ENCODE results near the gene OSBPL3. TPM values are rescaled to one million over a fixed set of nuclear protein-coding genes. Genes with fewer than 3 reads are reported as not detected.

The OSBPL3 gene
- total RNA-seq, 1 experiment from 2014 or later: 11.6 TPM

- no TSS peak for BruUV-seq (replicated peaks)
- no peaks in the 10 kb centered on the region for H3F3A ChIP-seq (ENCODE audit: low read length, unreplicated experiment)
- CTCF ChIA-PET: no interaction called here
- intact Hi-C loops (cut with micrococcal nuclease): loop anchor here (2.0 to 5.0 kb wide), 2 partner anchors 27 to 93 kb away; no protein-coding TSS in a partner anchor
- POLR2A ChIA-PET (ENCODE audit: unreplicated experiment): no interaction called here
- H3K27ac ChIP-seq (ENCODE audit: low read length): no peak overlapping the region
- H3K36me3 ChIP-seq (ENCODE audit: low read depth, low read length): no peaks in the 10 kb centered on the region
- no peak overlapping the region for H3K9ac ChIP-seq (ENCODE audit: low read length)
- peaks cover 27% of the 10 kb centered on the region for H4K20me1 ChIP-seq (ENCODE audit: low read length)
- H3K4me1 ChIP-seq (ENCODE audit: insufficient read depth, low read length): peaks cover 40% of the 10 kb centered on the region
- H3K79me2 ChIP-seq (ENCODE audit: low read length): peaks cover 91% of the 10 kb centered on the region
- DNase-seq (no peak), ATAC-seq (no peak)
- no peaks in the 10 kb centered on the region for H3K9me2 ChIP-seq (replicated peaks; ENCODE audit: low read length)
- H3K4me2 ChIP-seq (ENCODE audit: low read length): no peak overlapping the region
- no peak overlapping the region for H2AFZ ChIP-seq (ENCODE audit: low read length)
- TF ChIP-seq EZH2 (IDR thresholded peaks at IDR 0.05; ENCODE audit: low read length, unreplicated experiment): no peak
- no peak for TF ChIP-seq EZH2phosphoT487 (IDR thresholded peaks at IDR 0.05; ENCODE audit: borderline replicate concordance, low read length)
- TF ChIP-seq, protein P1, sequence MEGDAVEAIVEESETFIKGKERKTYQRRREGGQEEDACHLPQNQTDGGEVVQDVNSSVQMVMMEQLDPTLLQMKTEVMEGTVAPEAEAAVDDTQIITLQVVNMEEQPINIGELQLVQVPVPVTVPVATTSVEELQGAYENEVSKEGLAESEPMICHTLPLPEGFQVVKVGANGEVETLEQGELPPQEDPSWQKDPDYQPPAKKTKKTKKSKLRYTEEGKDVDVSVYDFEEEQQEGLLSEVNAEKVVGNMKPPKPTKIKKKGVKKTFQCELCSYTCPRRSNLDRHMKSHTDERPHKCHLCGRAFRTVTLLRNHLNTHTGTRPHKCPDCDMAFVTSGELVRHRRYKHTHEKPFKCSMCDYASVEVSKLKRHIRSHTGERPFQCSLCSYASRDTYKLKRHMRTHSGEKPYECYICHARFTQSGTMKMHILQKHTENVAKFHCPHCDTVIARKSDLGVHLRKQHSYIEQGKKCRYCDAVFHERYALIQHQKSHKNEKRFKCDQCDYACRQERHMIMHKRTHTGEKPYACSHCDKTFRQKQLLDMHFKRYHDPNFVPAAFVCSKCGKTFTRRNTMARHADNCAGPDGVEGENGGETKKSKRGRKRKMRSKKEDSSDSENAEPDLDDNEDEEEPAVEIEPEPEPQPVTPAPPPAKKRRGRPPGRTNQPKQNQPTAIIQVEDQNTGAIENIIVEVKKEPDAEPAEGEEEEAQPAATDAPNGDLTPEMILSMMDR (conservative IDR thresholded peaks at IDR 0.05; ENCODE audit: low read depth, low read length): no peak
- no peaks in the 10 kb centered on the region for H3K27me3 ChIP-seq (ENCODE audit: low read length)
- no peak overlapping the region for H3K4me3 ChIP-seq (ENCODE audit: low read length)
- no peaks in the 10 kb centered on the region for H3K9me3 ChIP-seq (ENCODE audit: low read length)
Measured at GRCh38 chr7:24975644-24976260, 4.2 kb downstream of the OSBPL3 start.

GRCh38 chr7:24975172-24975571, 4.8 kb downstream of the OSBPL3 start:
- Histone ChIP-seq H3K4me2 (ENCODE audit: low read length) (no peak overlapping the region), H3K79me2 (ENCODE audit: low read length) (peaks cover 96% of the 10 kb centered on the region), H3K27ac (ENCODE audit: low read length) (no peak overlapping the region), H3K4me3 (ENCODE audit: low read length) (no peak overlapping the region), H3F3A (ENCODE audit: low read length, unreplicated experiment) (no peaks in the 10 kb centered on the region), H4K20me1 (ENCODE audit: low read length) (peaks cover 27% of the 10 kb centered on the region), H3K36me3 (ENCODE audit: low read depth, low read length) (no peaks in the 10 kb centered on the region), H3K9me2 (replicated peaks; ENCODE audit: low read length) (no peaks in the 10 kb centered on the region), H3K27me3 (ENCODE audit: low read length) (no peaks in the 10 kb centered on the region), H2AFZ (ENCODE audit: low read length) (no peak overlapping the region), H3K9me3 (ENCODE audit: low read length) (no peaks in the 10 kb centered on the region), H3K9ac (ENCODE audit: low read length) (no peak overlapping the region), H3K4me1 (ENCODE audit: insufficient read depth, low read length) (peaks cover 39% of the 10 kb centered on the region)
- TF ChIP-seq, protein P1 (conservative IDR thresholded peaks at IDR 0.05; ENCODE audit: low read depth, low read length): no peak
- TF ChIP-seq EZH2phosphoT487 (IDR thresholded peaks at IDR 0.05; ENCODE audit: borderline replicate concordance, low read length): no peak
- TF ChIP-seq EZH2 (IDR thresholded peaks at IDR 0.05; ENCODE audit: low read length, unreplicated experiment): no peak
- no peak for ATAC-seq
- intact Hi-C loops (cut with micrococcal nuclease): loop anchor here (2.0 to 5.0 kb wide), 2 partner anchors 26 to 93 kb away; no protein-coding TSS in a partner anchor
- POLR2A ChIA-PET (ENCODE audit: unreplicated experiment): no interaction called here
- no peak for DNase-seq
- CTCF ChIA-PET: no interaction called here
- BruUV-seq (replicated peaks): no TSS peak
